Peyer's patch (tissue), 4 donors: ENCODE data around the gene RPP38. TPM values are rescaled to one million over a fixed set of nuclear protein-coding genes. Genes with fewer than 3 reads are reported as not detected.

Source experiments
- DNase-seq, 3 donors: peaks; one replicate each; pipeline ENCODE4 v3.0.0-alpha.2; 2017 to 2019
- H3K27ac ChIP-seq, 4 donors: fragments of 200-600 bp; sonication (generic); one replicate each; pipeline ENCODE4 v1.5.1; 2016 to 2019
- H3K27me3 ChIP-seq, 2 donors: fragments of 200-600 bp; sonication (generic); one replicate each; pipeline ENCODE4 v1.5.1; 2019
- H3K36me3 ChIP-seq, 3 donors: fragments of 200-600 bp; sonication (generic); one replicate each; pipeline ENCODE4 v1.5.1; 2016 to 2019
- H3K4me1 ChIP-seq, 4 donors: fragments of 200-600 bp; sonication (generic); one replicate each; pipeline ENCODE4 v1.5.1; 2016 to 2019
- H3K4me3 ChIP-seq, 4 donors: fragments of 200-600 bp; sonication (generic); 1 replicate in 3 of 4; 2 replicates in 1 of 4; pipeline ENCODE4 v1.5.1; 2016 to 2019; ENCODE audit warnings: mild to moderate bottlenecking in 1 of 4
- H3K9me3 ChIP-seq, 4 donors: fragments of 200-600 bp; sonication (generic); one replicate each; pipeline ENCODE4 v1.5.1; 2016 to 2019; ENCODE audit warnings: mild to moderate bottlenecking in 1 of 4
- CTCF ChIP-seq, 6 experiments: fragments of 450-650 bp in 4 of 6; fragments of 200-600 bp in 2 of 6; sonication (generic) in 1 of 6; IDR thresholded peaks; one replicate each; pipeline ENCODE4 v1.5.1; 2017 to 2019; ENCODE audit warnings: antibody characterized with exemption in 6 of 6, mild to moderate bottlenecking in 3 of 6, moderate library complexity in 1 of 6
- POLR2A ChIP-seq, 2 donors: fragments of 450-650 bp; IDR thresholded peaks; one replicate each; pipeline ENCODE4 v1.5.1; 2017; ENCODE audit warnings: antibody characterized with exemption in 2 of 2, mild to moderate bottlenecking in 2 of 2, moderate library complexity in 2 of 2
- total RNA-seq, 4 donors: library from RNA; depleted of rRNA; stranded (reverse); fragments of >200 nt; gene quantifications; one replicate each; pipeline ENCODE4 v1.1.0, GENCODE V29; 2016

Gene RPP38
- total RNA-seq, 4 donors from 2014 or later = 13.5 to 21.5 (median 19.6) TPM

GRCh38 chr10:15123749-15124184 is 26.6 kb downstream of the RPP38 start:
- Histone ChIP-seq H3K4me1 (no peaks in the 10 kb centered on the region), H3K27ac (no peak overlapping the region), H3K4me3 (no peak overlapping the region), H3K27me3 (no peaks in the 10 kb centered on the region), H3K36me3 (peaks cover 0 to 59% (median 0%) of the 10 kb centered on the region in 3 donors), H3K9me3 (no peaks in the 10 kb centered on the region)
- TF ChIP-seq POLR2A (IDR thresholded peaks at IDR 0.05) (no peak), CTCF (IDR thresholded peaks at IDR 0.05) (no peak)
- no peak for DNase-seq

- Histone ChIP-seq H3K27ac (no peak overlapping the region), H3K4me3 (no peak overlapping the region), H3K36me3 (peaks cover 0 to 59% (median 0%) of the 10 kb centered on the region in 3 donors), H3K27me3 (no peaks in the 10 kb centered on the region), H3K4me1 (no peaks in the 10 kb centered on the region), H3K9me3 (no peaks in the 10 kb centered on the region)
- TF ChIP-seq POLR2A (IDR thresholded peaks at IDR 0.05) (no peak), CTCF (IDR thresholded peaks at IDR 0.05) (no peak)
- DNase-seq = no peak
Measured at GRCh38 chr10:15124190-15124589, 27.0 kb downstream of the RPP38 start.

- peaks cover 0 to 58% (median 0%) of the 10 kb centered on the region in 3 donors for H3K36me3 ChIP-seq
- TF ChIP-seq POLR2A (IDR thresholded peaks at IDR 0.05) (no peak), CTCF (IDR thresholded peaks at IDR 0.05) (no peak)
- H3K27me3 ChIP-seq = no peaks in the 10 kb centered on the region
- H3K9me3 ChIP-seq = no peaks in the 10 kb centered on the region
- H3K4me1 ChIP-seq = no peaks in the 10 kb centered on the region
- H3K4me3 ChIP-seq = no peak overlapping the region
- H3K27ac ChIP-seq = no peak overlapping the region
- no peak for DNase-seq
Measured at GRCh38 chr10:15124908-15125307, 27.8 kb downstream of the RPP38 start.

GRCh38 chr10:15131330-15131729 is 34.2 kb downstream of the RPP38 start:
- no peaks in the 10 kb centered on the region for H3K27me3 ChIP-seq
- H3K36me3 ChIP-seq = peaks cover 0 to 75% (median 0%) of the 10 kb centered on the region in 3 donors

GRCh38 chr10:15136129-15137035 is 39.2 kb downstream of the RPP38 start:
- peaks cover 0 to 42% (median 0%) of the 10 kb centered on the region in 3 donors for H3K36me3 ChIP-seq

More at GRCh38 chr10:15131330-15131729, 34.2 kb downstream of the RPP38 start:
- no peak for DNase-seq
- Histone ChIP-seq H3K27ac (no peak overlapping the region), H3K4me3 (no peak overlapping the region), H3K9me3 (no peaks in the 10 kb centered on the region), H3K4me1 (no peaks in the 10 kb centered on the region)
- TF ChIP-seq CTCF (IDR thresholded peaks at IDR 0.05) = no peak
- no peak for TF ChIP-seq POLR2A (IDR thresholded peaks at IDR 0.05)

More at GRCh38 chr10:15136129-15137035, 39.2 kb downstream of the RPP38 start:
- Histone ChIP-seq H3K27me3 (no peaks in the 10 kb centered on the region), H3K27ac (no peak overlapping the region), H3K4me3 (no peak overlapping the region), H3K4me1 (no peaks in the 10 kb centered on the region), H3K9me3 (no peaks in the 10 kb centered on the region)
- TF ChIP-seq POLR2A (IDR thresholded peaks at IDR 0.05) (no peak), CTCF (IDR thresholded peaks at IDR 0.05) (no peak)
- no peak for DNase-seq
